ENCODE measurements around the gene PRAC1. TPM values are rescaled to one million over a fixed set of nuclear protein-coding genes. Genes with fewer than 3 reads are reported as not detected.

Gene PRAC1
- total RNA-seq, 1 donor from 2014 or later, result not detected

- TF ChIP-seq EZH2phosphoT487 (IDR thresholded peaks at IDR 0.05) (no peak), CTCF (IDR thresholded peaks at IDR 0.05) (no peak), EZH2 (IDR thresholded peaks at IDR 0.05) (no peak)
- no peak for DNase-seq (ENCODE audit: low spot score)
- Histone ChIP-seq H3K36me3 (no peaks in the 10 kb centered on the region), H3K9me3 (ENCODE audit: low read depth) (no peaks in the 10 kb centered on the region), H2AFZ (replicated peaks) (no peak overlapping the region), H3K27ac (no peak overlapping the region), H4K20me1 (ENCODE audit: low read depth) (no peaks in the 10 kb centered on the region), H3K4me3 (no peak overlapping the region), H3F3A (ENCODE audit: low read depth) (no peaks in the 10 kb centered on the region), H3K79me2 (ENCODE audit: low read depth) (no peaks in the 10 kb centered on the region), H3K4me2 (no peak overlapping the region), H3K27me3 (peaks cover 88% of the 10 kb centered on the region), H3K4me1 (no peaks in the 10 kb centered on the region), H3K9ac (no peak overlapping the region)
- Mint-ChIP-seq H3K9me3 (no peaks in the 10 kb centered on the region), H3K27ac (no peak overlapping the region), H3K27me3 (ENCODE audit: insufficient read depth, low read depth) (peaks cover 27% of the 10 kb centered on the region), H3K4me1 (no peaks in the 10 kb centered on the region), H3K36me3 (no peaks in the 10 kb centered on the region), H3K4me3 (no peak overlapping the region)
Measured at GRCh38 chr17:48681609-48682008, 40.7 kb downstream of the PRAC1 start.

- no peak overlapping the region for H3K27ac ChIP-seq
- H3K4me1 ChIP-seq, result no peaks in the 10 kb centered on the region
- no peak overlapping the region for H2AFZ ChIP-seq (replicated peaks)
- H3K79me2 ChIP-seq (ENCODE audit: low read depth), result no peaks in the 10 kb centered on the region
- H3K4me2 ChIP-seq, result no peak overlapping the region
- H3K36me3 ChIP-seq, result no peaks in the 10 kb centered on the region
- H4K20me1 ChIP-seq (ENCODE audit: low read depth), result no peaks in the 10 kb centered on the region
- DNase-seq (ENCODE audit: low spot score), result no peak
- H3K9me3 Mint-ChIP-seq, result no peaks in the 10 kb centered on the region
- H3K4me3 ChIP-seq, result no peak overlapping the region
- H3K36me3 Mint-ChIP-seq, result no peaks in the 10 kb centered on the region
- H3K27me3 Mint-ChIP-seq (ENCODE audit: insufficient read depth, low read depth), result peaks cover 42% of the 10 kb centered on the region
- H3K27ac Mint-ChIP-seq, result no peak overlapping the region
- TF ChIP-seq CTCF (IDR thresholded peaks at IDR 0.05), result no peak
- no peak for TF ChIP-seq EZH2 (IDR thresholded peaks at IDR 0.05)
- TF ChIP-seq EZH2phosphoT487 (IDR thresholded peaks at IDR 0.05), result no peak
- no peaks in the 10 kb centered on the region for H3K4me1 Mint-ChIP-seq
- H3K4me3 Mint-ChIP-seq, result no peak overlapping the region
- peaks cover 96% of the 10 kb centered on the region for H3K27me3 ChIP-seq
- no peaks in the 10 kb centered on the region for H3K9me3 ChIP-seq (ENCODE audit: low read depth)
- H3K9ac ChIP-seq, result no peak overlapping the region
- no peaks in the 10 kb centered on the region for H3F3A ChIP-seq (ENCODE audit: low read depth)
Measured at GRCh38 chr17:48679385-48680096, 42.8 kb downstream of the PRAC1 start.

- Histone ChIP-seq H3K79me2 (ENCODE audit: low read depth) (no peaks in the 10 kb centered on the region), H3K4me1 (no peaks in the 10 kb centered on the region), H3K4me3 (peak overlapping the region; percentile 35), H2AFZ (replicated peaks) (peak overlapping the region; percentile 75), H4K20me1 (ENCODE audit: low read depth) (no peaks in the 10 kb centered on the region), H3K27me3 (peaks cover 98% of the 10 kb centered on the region), H3K9ac (no peak overlapping the region), H3F3A (ENCODE audit: low read depth) (no peaks in the 10 kb centered on the region), H3K9me3 (ENCODE audit: low read depth) (no peaks in the 10 kb centered on the region), H3K4me2 (peak overlapping the region; percentile 71), H3K36me3 (no peaks in the 10 kb centered on the region), H3K27ac (no peak overlapping the region)
- Mint-ChIP-seq H3K4me1 (no peaks in the 10 kb centered on the region), H3K4me3 (no peak overlapping the region), H3K27ac (no peak overlapping the region), H3K27me3 (ENCODE audit: insufficient read depth, low read depth) (peaks cover 42% of the 10 kb centered on the region), H3K36me3 (no peaks in the 10 kb centered on the region), H3K9me3 (no peaks in the 10 kb centered on the region)
- peak; percentile 86 for DNase-seq (ENCODE audit: low spot score)
- TF ChIP-seq CTCF (IDR thresholded peaks at IDR 0.05), result peak; percentile 98
- peak; percentile 74 for TF ChIP-seq EZH2 (IDR thresholded peaks at IDR 0.05)
- no peak for TF ChIP-seq EZH2phosphoT487 (IDR thresholded peaks at IDR 0.05)
Measured at GRCh38 chr17:48678141-48678971, 44.0 kb downstream of the PRAC1 start.
